Posterior cingulate gyrus (tissue), 11 donors: Measurements from ENCODE around the gene ATIC.

Source experiments
- DNase-seq, 10 donors: peaks; one replicate each; pipeline versions ENCODE4 v3.0.0 to v3.0.0-alpha.2; 2020 to 2021; ENCODE audit warnings: mixed read lengths in 3 of 10
- intact Hi-C: fragments of 100-400 bp; cut with DNase I; formaldehyde crosslinking; loops from one replicate; pipeline ENCODE4 v1.15.1; 2023

The ATIC gene

DNA sequence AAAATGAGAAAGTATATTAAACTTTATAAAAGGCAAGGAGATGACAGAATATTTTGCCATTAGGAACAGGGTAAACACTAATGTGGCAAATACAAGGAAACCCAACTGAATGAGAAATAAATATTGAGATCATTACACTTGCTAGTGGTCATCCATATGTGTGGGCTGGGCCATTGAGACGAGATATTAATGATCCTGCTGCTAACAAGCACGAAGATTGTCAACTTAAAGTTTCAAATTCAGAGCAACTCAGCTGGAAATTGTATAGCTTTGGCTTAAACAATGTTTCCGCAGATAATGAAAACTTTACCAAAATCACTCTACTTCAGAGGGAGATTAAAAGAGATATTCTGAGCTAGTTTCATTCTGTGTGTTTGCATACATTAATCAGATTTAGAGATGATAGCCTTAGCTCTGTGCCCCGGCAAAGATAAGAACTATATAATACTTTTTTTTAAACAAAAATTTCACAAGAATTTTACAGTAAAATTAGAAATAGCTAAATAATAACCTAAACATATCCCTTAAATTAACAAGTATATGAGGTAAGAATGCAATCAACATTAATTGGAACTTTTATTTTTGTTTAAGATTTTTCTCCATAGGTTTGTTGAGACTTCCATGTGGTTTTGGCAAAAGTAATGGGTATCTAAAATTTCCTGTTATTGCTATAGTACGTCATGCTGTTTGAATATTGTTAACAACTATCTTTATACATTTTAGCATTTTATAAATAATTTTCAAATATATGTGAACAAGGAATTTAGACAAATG, 84.0 kb downstream of the ATIC start:
- intact Hi-C loops = no loop called here

DNA sequence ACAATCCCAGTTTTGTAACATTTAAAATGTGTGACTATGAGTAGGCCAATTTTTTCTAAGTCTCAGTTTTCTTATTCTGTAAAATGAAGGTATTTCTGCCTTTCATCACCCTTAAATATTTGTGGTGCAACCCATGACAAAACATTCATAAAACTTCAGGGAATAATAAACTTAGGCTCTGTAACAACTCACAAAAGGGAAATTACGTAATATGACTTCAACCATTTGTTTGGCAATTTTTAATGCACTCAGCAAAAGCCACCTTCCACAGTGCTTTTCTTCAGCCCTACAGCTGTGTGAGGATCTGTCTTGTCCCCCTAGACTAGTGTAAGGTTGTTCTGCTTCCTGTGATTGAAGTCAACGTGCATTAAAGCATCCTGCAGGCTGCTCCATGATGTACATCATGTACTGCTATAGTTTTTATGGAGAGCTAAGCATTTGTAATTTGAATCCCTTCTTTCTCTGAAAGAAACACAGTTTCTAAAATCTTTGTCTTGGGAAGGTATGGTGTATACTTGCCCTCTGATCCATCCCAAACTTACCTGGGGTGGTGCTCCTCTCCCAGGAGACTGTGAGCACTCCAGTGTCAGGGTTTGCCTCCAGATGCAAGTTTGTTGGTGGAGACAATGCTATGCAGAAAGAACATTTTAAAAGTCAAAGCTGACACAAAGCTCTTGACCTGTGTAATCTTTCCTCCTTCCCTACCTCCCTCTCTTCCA, 84.9 kb downstream of the ATIC start:
- DNase-seq = no peak
- intact Hi-C loops = no loop called here

More for the DNA sequence above, 84.0 kb downstream of the ATIC start:
- no peak for DNase-seq

DNA sequence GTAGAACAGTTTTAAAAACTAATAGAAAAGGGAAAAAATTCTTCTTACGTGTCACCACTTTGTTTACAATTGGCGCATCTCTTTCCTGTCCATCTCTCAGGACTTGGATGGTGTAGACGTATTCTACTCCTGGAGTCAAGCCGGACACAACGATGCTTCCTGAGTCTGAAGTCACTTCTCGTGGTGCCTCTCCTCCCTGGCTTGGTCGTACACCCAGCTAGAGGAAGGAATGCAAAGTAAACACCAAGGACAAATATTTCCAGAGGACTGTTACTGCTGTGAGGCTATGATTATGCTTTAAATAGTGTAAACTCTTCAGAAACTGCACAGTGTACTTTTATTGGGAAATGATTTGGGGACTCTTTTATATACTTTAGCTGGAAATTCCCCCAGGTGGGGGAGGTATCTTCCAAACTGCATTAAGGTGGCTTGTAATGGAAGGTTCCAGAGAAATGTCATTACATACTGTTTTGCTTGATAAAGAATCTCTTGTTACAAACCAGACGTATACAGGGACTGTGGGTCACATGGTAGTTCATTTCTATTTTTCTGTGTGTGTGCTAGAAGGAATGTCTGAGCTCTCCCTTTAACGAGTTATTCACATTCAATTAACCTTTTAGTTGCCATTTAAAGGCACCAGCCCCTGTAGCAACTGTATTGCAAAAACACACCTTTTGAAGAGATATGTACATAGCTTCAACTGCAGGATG, 85.9 kb downstream of the ATIC start:
- no peak for DNase-seq
- intact Hi-C loops = no loop called here

DNA sequence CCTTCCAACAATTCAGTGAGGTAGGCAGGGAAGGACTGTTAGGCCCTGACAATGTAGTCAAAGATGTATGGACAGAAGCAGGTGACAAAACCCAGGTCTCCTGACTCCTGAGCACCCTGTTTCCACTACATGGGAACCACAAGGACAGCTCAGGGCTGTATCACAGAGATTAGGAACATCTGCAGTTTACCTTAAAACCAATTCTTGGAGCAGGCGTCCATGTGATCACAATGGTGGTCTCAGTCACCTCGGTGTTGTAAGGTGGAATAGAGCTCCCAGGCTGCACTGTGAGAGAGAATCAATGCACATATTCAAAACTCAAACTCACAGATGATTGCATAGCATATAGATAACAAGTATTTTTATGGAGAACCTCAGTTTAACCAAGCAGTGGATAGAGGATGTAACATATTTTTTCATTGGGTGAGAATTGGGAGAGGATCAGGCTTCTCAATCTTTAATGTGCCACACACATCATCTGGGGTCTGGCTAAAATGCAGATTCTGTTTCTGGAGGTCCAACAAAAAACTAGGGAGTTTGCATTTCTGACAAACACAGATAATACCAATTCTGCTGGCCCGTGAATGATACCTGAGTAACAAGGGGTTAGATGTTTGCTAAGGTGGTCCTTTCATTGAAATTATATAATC, 87.3 kb downstream of the ATIC start:
- intact Hi-C loops = no loop called here
- no peak for DNase-seq
